HG02981 (cell line): Measurements from ENCODE around the gene MUC15.
"Not testable (repeated sequence)": the region's sequence is repeated elsewhere in the genome, so short reads cannot be mapped to it uniquely, and the experiment has no call there.

Experiments
- ATAC-seq: cut with Tn5 transposase; IDR thresholded peaks from one replicate; pipeline ENCODE4 v1.9.1; 2021; ENCODE audit warnings: mild to moderate bottlenecking, moderate library complexity; ENCODE audit not compliant: unreplicated experiment

Gene MUC15, protein sequence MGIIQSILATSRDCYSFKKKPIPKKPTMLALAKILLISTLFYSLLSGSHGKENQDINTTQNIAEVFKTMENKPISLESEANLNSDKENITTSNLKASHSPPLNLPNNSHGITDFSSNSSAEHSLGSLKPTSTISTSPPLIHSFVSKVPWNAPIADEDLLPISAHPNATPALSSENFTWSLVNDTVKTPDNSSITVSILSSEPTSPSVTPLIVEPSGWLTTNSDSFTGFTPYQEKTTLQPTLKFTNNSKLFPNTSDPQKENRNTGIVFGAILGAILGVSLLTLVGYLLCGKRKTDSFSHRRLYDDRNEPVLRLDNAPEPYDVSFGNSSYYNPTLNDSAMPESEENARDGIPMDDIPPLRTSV

DNA sequence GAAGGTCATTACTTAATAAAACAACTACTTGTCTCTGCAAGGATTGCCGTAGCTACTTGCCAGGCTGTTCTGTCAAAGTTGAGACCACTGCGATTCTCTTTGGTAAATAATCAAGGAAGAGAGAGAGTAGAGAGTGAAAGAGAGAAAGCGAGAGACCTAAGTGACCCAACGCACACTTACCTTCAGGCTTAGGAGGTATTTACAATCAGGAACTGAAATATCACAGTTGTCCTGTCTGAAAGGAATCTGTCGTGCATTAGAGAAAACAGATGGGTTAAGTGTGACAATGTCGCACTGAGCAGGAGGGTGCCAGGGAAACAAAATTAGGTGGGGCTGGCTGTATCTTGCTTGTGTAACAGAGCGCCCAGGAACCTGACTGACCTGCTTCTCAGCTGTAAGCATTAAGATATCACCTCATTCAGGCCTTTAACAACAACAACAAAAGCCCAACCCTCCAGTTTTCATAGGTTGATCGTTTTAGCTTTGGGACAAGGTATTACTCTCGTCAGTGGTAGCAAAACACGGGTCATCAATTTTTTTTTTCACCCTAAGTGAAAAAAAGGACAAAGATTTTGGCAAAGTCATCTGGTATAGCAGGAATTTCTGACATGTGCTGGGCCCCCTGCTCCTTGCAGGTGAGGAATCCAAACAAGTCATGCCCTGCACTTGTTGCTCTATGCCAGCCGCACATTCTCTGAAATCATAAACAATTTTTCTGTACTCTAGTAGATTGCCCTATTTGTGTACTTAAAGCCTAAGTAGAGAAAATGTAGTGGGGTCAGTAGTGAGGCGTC lies at the start of gene MUC15:
MUC15 (minus strand) TSS at position 403 of the 794 bp plus-strand sequence. CDS start 5,169 bp downstream, outside the sequence.
- no peak for ATAC-seq

DNA sequence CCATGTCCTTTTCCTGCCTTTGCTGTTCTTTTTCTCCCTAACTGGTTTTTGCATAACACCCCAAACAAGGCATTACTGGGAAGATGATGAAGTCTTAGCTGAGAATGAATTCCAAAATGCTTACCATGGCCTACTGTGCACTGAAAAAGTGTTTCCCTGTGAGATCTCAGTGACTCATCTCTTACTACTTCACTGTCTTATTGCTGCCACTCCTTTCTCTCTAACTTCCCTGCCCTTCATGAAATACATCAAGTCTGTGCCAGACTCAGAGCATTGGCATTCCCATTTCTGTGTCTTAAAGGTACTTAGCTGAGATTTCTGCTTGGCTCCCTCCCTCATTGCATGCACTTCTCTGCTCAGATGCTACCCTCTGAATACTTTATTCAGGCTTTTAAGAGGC lies 49.1 kb upstream of the MUC15 start:
- no peak for ATAC-seq

DNA sequence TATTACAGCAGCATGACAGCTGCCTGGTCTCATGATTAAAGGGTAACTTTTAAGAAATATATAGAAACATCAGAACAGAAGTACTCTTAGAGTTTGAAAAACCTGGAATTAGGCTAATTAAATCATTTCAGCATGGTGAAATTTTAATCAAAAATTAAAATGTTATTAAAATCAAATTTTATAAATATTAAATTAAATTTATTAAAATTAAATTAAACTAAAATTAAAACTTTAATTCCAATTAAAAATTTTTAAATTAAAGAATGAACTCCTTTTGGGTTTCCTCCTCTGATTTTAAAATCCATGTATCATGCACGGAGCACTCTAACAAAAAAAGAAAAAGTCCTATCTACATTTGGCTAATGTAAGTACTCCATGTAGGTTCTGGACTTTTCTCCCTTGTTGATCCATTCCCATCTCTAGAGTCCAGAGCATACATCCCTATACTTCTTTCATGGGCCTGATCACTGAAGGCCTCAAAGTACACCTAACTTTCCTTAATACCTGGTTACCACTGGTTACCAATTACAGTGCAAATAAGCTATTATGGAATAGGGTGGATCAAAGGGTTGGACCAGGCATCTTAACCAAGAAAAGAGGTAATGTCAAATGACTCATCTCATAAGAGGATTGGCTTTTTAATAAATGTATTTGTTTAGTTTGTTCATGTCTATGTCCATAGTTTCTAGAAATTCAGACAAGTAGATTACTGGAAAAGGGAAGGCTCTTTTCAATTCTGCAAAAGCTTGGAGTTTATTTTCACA lies 48.4 kb upstream of the MUC15 start:
- no peak for ATAC-seq

DNA sequence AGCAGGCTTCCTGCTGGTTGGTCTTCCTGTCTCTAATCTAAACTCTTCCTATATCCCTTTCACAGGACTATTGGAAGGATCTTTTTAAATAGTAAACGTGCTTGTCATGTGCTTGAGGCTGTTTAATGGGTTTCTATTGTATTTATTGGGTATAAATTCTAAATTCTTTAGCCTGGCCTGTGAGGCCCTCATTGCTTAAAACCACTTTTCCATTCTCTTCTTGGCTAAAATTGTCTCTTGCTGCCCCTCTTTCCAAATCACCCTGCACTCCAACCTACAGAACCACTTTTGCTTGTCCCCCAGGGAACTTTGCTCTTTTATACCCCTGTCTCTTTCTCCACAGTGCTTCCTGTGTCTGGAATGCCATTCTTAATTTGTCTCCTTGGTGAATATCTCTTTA lies 46.4 kb upstream of the MUC15 start:
- no peak for ATAC-seq

DNA sequence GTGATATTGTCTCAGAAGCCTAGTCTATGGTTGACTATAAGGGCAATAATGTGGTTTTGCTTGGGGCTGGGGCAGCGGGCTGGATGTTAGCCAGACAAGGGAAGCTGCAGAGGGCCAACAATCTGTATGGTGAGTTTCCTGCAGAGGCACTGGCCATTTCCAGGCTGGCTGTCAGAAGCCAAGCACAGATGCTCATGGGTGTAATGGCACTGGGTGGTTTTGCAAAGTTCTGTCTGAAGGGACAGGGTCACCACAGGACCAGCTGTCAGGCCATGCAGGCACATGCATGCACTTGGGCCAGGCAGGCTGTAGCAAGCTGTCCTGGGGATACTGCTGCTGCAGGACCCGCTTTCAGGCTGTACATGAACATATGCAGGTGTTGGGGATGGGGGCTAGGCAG lies 41.7 kb upstream of the MUC15 start:
- no peak for ATAC-seq

DNA sequence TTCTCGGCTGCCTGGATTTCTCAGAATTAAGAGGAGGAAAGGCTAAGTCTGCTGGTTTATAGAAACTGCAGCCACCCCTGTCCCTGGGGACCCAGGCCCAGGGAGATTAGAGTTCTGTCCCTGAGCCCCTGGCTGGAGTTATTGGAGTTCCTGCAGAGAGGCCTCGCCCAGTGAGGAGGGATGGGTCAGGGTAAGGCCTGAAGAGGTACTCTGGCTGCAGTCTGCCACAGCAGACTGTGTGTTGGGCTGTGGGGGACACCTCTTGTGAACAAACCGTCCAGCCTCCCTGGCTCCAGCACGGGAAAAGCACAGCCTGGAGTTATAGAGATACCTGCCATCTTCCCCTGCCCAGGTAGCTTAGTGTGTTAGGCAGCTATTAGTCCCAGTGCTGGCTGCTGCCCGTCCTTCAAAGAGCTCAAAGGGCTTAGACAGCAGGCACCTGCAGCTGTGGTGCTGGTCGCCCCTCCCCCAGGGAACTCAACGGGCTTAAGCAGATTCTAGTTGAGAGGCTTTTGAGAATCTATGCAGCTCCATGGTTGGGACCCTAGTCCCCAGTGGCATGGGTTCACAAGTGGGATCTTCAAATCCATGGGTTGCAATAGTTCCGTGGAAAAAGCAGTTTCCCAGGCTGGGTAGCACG lies 36.6 kb upstream of the MUC15 start:
- ATAC-seq = no peak

DNA sequence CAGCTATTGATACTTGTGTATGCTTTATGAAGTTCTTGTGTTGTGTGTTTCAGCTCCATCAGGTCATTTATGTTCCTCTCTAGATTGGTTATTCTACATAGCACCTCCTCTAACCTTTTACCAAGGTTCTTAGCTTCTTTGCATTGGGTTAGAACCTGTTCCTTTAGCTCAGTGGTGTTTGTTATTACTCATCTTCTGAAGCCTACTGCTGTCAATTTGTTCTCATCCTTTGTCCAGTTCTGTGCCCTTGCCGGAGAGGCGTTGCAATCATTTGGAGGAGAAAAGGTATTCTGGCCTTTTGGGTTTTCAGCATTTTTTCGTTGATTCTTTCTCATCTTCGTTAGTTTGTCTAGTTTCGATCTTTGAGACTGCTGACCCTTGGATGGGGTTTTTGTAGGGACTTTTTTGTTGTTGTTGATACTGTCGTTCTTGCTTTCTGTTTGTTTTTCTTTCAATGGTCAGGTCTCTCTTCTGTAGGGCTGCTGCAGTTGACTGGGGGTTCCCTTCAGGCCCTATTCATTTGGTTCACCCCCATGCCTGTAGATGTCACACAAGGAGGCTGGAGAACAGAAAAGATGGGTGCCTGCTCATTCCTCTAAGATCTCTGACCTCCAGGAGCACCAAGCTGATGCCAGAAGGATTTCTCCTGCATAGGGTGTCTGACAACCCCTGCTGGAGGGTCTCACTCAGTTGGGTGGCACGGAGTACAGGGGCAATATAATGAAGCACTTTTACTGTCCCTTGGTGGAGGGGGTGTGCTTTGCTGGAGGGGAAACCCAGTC lies 35.9 kb upstream of the MUC15 start:
- ATAC-seq = no peak

DNA sequence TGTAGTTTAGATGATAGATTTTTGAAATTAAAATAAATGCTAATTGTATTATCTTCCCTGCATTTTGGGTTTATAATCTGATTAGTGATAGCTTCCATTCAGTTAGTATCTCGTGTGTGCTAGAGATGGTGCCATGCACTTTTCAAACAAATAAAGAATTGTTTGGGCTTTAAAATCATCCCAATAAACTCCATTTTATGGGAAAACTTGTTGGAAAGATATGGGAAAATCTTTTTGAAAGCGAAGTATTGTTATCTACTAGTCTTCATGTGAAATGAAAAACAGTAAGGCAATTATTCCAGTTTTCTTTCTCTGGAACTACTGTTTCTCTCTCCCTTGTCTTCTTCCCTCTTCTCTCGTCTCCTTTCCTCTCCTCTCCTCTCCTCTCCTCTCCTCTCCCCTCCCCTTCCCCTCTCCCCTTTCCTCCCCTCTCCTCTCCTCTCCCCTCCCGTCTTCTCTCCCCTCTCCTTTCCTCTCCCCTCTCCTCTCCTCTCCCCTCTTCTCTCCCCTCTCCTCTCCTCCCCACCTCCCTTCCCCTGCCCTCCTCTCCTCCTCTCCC lies 27.9 kb upstream of the MUC15 start:
- ATAC-seq = no peak

DNA sequence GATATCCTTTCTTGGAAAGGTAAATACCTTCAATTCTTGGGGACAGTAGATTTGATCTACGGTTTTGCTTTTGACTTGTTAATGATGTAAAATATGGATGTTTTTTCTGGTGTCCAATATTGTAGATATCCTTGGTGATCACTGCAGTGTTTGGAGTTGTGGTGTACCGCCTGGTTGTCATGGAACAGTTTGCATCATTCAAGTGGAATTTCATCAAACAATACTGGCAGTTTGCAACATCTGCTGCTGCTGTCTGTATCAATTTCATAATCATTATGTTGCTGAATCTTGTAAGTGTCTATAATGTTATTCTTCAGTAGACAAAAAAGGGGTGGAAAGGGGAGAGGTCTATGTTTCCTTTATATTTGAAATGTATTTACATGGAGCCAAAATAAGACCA lies 27.4 kb upstream of the MUC15 start:
- ATAC-seq = no peak

DNA sequence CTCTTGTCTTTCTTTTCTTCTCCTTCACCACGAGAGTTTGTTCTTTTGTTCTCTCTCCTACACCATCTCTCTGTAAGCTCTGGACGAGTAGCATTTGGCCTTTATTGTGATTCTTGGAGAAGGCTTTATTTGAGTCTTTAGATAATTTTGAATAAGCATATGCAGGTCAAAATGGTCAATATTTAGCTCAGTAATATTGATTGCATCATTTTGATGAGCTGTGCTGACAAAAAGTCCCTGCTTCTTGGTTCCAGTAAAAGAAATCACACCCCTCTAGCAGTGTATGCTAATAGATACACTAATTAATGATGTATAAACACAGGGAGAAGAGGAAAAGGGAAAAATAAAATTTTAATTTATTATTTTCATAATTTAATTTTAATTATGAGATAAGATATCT lies 25.8 kb upstream of the MUC15 start:
- ATAC-seq = no peak

DNA sequence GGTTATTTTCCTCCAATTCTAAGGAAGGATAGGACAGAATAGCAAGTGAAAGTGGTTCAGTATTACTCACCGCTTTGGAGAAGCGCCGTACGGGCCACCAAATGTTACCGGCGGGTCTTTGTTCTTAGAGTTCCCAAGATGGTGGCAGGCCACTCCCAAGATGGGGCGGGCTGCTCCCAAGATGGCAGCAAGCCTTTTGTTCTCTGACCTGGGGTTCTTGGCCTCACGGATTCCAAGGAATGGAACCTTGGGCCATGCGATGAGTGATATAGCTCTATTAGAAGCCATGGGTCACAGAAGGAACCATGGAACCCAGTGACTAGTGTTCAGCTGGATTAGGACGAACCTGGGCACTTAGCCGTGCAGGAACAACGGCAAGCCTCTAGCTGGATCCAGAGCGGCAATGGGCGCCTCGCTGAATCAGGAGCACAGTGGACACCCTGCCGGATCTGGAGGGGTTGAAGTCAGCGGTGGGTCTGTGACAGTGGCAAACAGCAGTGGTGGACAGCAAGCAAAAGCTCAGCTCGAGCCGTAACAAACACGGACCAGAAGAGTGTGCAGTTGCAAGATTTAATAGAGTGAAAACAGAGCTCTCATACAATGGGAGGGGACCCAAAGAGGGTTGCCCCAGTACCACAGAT lies 25.1 kb upstream of the MUC15 start:
- not testable (repeated sequence) for ATAC-seq

DNA sequence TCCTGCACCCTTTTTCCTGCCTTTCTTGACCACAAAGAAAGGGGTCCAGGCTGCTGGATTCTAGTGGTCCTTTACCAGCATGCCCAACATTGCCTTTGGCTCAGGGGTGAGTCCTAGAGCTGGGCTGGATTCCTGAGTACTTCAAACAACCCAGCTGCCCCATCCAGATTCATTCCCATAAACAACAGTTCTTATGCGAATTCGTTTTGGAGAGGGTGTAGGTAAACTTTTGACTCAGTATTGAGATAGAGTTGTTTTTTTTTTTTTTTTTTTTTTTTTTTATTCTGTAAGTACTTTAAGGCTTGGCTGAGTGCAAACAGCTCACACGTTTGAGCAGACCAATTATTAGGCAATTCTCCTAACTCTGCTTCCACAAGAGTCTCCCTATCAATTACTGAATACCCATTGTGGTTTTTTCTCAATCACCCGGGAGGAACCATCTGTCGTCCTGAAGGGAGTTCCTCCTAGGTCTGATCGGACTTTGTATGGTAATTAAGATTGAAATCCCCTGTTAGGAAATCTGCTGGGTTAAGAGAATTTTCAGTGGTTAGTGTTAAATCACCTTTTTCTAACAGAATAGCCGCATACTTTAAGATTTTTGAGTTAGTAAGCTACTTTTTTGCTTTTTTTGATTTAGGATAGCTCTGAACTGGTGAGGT lies 23.3 kb upstream of the MUC15 start:
- not testable (repeated sequence) for ATAC-seq

DNA sequence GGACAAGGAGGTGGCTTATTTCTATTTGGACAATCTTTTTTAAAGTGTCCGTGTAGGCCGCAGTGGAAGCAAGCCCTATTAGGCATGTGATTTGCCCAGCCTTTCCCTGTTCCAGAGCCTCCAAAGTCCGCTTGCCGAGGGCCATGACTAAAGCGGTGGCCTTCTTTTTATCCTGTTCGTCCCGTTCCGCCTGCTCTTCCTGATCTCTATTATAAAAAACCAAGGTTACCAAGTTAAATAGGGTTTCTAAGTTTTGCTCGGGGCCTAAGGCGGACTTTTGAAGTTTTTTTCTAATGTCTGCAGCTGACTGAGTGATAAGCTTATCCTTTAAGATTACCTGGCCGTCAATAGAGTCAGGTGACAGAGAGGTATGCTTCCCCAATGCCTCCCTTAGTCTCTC lies 21.6 kb upstream of the MUC15 start:
- no peak for ATAC-seq

DNA sequence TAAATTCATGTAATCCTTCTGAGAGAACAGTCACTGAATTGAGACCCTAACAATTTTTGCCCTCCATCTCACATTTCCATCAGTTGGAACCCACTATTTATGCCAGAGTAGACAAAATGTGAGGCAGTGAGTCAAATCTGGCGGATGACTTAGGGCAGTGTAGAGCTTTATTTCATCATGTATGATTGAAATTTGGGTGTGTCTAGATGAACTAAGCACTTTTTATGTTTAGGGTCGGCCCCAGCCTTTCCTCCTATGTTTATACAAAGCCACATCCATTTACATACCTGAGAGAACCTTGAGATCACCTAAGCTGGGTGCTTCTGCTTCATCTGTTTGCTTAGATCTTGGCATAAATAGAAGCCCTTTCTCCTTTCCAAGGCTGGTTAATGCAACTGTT lies 15.0 kb upstream of the MUC15 start:
- ATAC-seq = no peak

DNA sequence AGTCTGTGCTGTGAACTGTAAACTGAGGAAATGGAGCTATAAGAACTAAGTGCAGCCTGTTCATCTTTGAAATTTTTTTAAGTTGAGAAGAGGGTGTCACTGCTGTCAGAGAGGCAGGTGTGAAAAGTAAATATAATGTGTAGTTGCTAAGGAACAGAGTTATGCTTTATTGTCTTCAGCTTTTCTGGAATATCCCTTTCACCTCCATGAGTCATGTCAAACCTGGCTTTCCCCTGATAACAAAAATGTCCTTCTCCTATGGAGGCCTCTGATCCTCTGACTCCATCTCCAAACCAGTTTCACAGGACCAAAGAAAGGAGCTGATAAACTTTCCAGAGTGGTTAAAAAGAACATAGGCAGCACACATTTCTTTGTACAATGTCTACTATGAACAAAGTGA lies 12.8 kb upstream of the MUC15 start:
- no peak for ATAC-seq

DNA sequence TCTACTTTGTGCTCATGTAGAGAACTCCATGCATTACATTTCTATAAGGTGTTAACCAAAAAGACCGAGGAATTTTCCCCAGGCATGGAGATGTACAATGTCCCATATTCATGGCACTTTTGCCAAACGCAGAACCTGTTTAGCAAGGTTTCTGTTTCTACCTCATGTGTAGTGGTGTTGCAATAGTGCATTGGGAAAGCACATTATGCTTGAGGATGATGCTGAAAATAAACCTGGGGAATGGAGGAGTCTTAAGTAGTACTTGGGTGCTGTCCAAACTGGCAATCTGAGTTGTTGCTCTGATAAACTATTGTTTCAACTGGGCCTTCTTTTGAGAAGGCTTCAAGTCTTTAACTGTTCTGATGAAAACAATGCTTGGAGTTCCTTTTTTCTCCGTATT lies 11.5 kb upstream of the MUC15 start:
- no peak for ATAC-seq

DNA sequence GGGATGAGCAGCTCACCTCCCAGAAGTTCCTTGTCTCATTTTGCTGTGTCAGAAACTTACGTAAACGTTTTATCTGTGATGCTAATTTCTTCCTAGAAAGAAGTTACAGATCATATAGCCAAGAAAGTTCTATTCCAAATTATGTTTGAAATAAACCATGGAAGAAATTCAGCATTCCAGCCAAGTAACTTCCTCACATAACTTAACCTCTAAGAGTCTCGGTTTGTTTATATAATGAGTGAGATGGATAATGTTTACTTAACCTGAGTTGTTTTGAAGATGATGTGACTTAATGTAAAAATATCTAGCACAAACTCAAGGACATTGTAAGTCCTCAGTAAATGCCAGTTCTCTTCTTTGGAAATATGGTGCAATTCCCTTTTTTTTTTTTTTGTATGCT lies 8.9 kb upstream of the MUC15 start:
- no peak for ATAC-seq

DNA sequence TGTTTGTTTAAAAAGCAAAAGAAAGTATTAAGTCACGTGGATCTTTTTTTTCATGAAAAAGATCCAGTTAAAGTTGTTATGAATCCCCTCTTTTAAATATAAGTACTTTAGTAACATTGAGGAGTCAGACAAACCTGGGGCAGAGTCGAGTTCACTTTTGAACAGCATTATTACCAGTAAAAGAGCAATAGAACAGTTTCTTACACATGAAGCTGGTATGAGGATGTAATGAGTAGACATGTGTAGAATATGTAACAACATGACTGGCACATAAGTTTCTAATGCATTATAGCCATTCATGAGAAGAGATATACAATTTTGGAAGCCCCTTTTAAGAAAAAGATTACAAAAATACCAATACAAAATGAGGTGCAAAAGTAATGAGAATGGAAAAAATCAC lies 7.6 kb upstream of the MUC15 start:
- ATAC-seq = no peak
